K562 (cell line): ENCODE results near the gene SLC49A4. TPM values are rescaled to one million over a fixed set of nuclear protein-coding genes. Genes with fewer than 3 reads are reported as not detected.

Source experiments
- ATAC-seq: fragments of 200-7000 bp; cut with Tn5 transposase; 3 replicates; pipeline ENCODE4 v1.9.1; 2020; ENCODE audit warnings: moderate library complexity
- BruUV-seq: library from RNA; stranded (reverse); fragments of 400-500 nt; replicated peaks from 2 replicates; lab custom pipeline; 2021; lab: Mats Ljungman, UMichigan
- CTCF ChIA-PET: fragments of 300-600 bp; formaldehyde crosslinking; extraction: SDS; loops from one replicate; lab custom pipeline; 2021; ENCODE audit warnings: low intra/inter-chr PET ratio; lab: Yijun Ruan, JAX
- POLR2A ChIA-PET: fragments of 300-600, 350-650 bp; sonication (Branson Sonifier 250); formaldehyde crosslinking; extraction: SDS; loops from one replicate; lab custom pipeline; 2021; ENCODE audit warnings: antibody characterized with exemption, inconsistent platforms; lab: Yijun Ruan, JAX
- DNase-seq, 4 experiments: peaks; one replicate each; pipeline versions ENCODE4 v3.0.0 to v3.0.0-alpha.2; 2011 to 2018; ENCODE audit warnings: low spot score in 3 of 4, mixed read lengths in 3 of 4; ENCODE audit errors: extremely low read depth in 1 of 4
- FAIRE-seq: peaks from 2 replicates; lab custom pipeline; 2011; peaks lifted over from hg19 to GRCh38; lab: Jason Lieb, UNC
- H2AFZ ChIP-seq: 2 replicates; pipeline ENCODE4 v1.6.0; 2011; ENCODE audit warnings: low read depth, low read length, control low read depth, inconsistent platforms
- H3K27ac ChIP-seq: fragments of 200-600 bp; 3 replicates; pipeline ENCODE4 v1.8.0; 2011; ENCODE audit warnings: low read depth, mild to moderate bottlenecking, control low read depth, inconsistent platforms, low read length, moderate library complexity, mixed read lengths; ENCODE audit errors: extremely low read depth
- H3K27me3 ChIP-seq, 2 experiments: fragments of 300-600 bp in 1 of 2; 2 replicates in 1 of 2; 3 replicates in 1 of 2; pipeline versions ENCODE4 v1.6.0 to v1.8.0; 2011; ENCODE audit warnings: inconsistent platforms in 2 of 2, low read length in 2 of 2, mild to moderate bottlenecking in 1 of 2, mixed read lengths in 1 of 2, moderate library complexity in 1 of 2; ENCODE audit not compliant: control insufficient read depth in 2 of 2, insufficient read depth in 2 of 2
- H3K36me3 ChIP-seq: fragments of 300-600 bp; 3 replicates; pipeline ENCODE4 v1.8.0; 2011; ENCODE audit warnings: mild to moderate bottlenecking, low read length, inconsistent platforms; ENCODE audit not compliant: control insufficient read depth, insufficient read depth
- H3K4me1 ChIP-seq, 2 experiments: fragments of 200-600 bp in 1 of 2; replicated peaks in 1 of 2; 2 replicates in 1 of 2; 3 replicates in 1 of 2; pipeline versions ENCODE4 v1.5.1 to v1.8.0; 2011; ENCODE audit warnings: inconsistent platforms in 2 of 2, low read length in 2 of 2, mild to moderate bottlenecking in 1 of 2, mixed read lengths in 1 of 2, moderate library complexity in 1 of 2; ENCODE audit not compliant: control insufficient read depth in 2 of 2, insufficient read depth in 2 of 2
- H3K4me2 ChIP-seq: 2 replicates; pipeline ENCODE4 v1.6.1; 2011; ENCODE audit warnings: low read length, control low read depth, inconsistent platforms, mixed read lengths; ENCODE audit not compliant: insufficient read depth
- H3K4me3 ChIP-seq: fragments of 200-600 bp; sonication (generic), shearing (Covaris generic); 2 replicates; pipeline ENCODE4 v1.5.1; 2016; ENCODE audit warnings: control low read depth, inconsistent platforms
- H3K79me2 ChIP-seq: fragments of 200-600 bp; 3 replicates; pipeline ENCODE4 v1.8.0; 2011; ENCODE audit warnings: low read length, inconsistent platforms; ENCODE audit not compliant: control insufficient read depth, insufficient read depth
- H3K9ac ChIP-seq, 2 experiments: 2 replicates each; pipeline versions ENCODE4 v1.6.0 to v1.6.1; 2011; ENCODE audit warnings: low read depth in 2 of 2, low read length in 2 of 2, control low read depth in 1 of 2, inconsistent platforms in 1 of 2, mild to moderate bottlenecking in 1 of 2, mixed read lengths in 1 of 2; ENCODE audit not compliant: insufficient read depth in 1 of 2
- H3K9me1 ChIP-seq: one replicate; pipeline ENCODE4 v1.6.0; 2011; ENCODE audit warnings: inconsistent platforms, mild to moderate bottlenecking, low read length, moderate library complexity; ENCODE audit not compliant: control insufficient read depth, insufficient read depth
- H3K9me3 ChIP-seq: replicated peaks from 2 replicates; pipeline ENCODE4 v1.5.1; 2011; ENCODE audit warnings: low read depth, low read length, inconsistent platforms; ENCODE audit not compliant: control insufficient read depth, insufficient read depth
- H4K20me1 ChIP-seq: replicated peaks from 2 replicates; pipeline ENCODE4 v1.6.1; 2011; ENCODE audit warnings: low read length, inconsistent platforms, mixed read lengths; ENCODE audit not compliant: control insufficient read depth, insufficient read depth
- CCAR2 ChIP-seq: fragments of 200-400 bp; formaldehyde crosslinking; IDR thresholded peaks from 2 replicates; pipeline ENCODE4 v1.6.1; 2017; ENCODE audit warnings: mild to moderate bottlenecking, low read depth, low read length
- HLTF ChIP-seq: fragments of 450-650 bp; IDR thresholded peaks from 2 replicates; pipeline ENCODE4 v1.6.1; 2016
- ILF3 ChIP-seq: fragments of 450-650 bp; IDR thresholded peaks from 2 replicates; pipeline ENCODE4 v1.6.1; 2018; ENCODE audit warnings: antibody characterized with exemption, mild to moderate bottlenecking, moderate library complexity, borderline replicate concordance
- PHF8 ChIP-seq: fragments of 200-600 bp; sonication (generic); IDR thresholded peaks from 2 replicates; pipeline ENCODE4 v1.6.1; 2012; ENCODE audit warnings: mixed run types, mild to moderate bottlenecking, inconsistent platforms, low read length, moderate library complexity, borderline replicate concordance
- RBM25 ChIP-seq: fragments of 200-400 bp; formaldehyde crosslinking; IDR thresholded peaks from 2 replicates; pipeline ENCODE4 v1.6.1; 2018; ENCODE audit warnings: low read length, low read depth, moderate library complexity; ENCODE audit not compliant: severe bottlenecking
- SNAPC5 ChIP-seq: fragments of 250-450 bp; sonication (Bioruptor Pico); IDR thresholded peaks from 2 replicates; pipeline ENCODE4 v1.8.0; 2021; ENCODE audit warnings: moderate library complexity, mild to moderate bottlenecking, inconsistent platforms
- ZEB2 ChIP-seq: fragments of 450-650 bp; IDR thresholded peaks from 2 replicates; pipeline ENCODE4 v1.6.1; 2016
- ZNF146 ChIP-seq: IDR thresholded peaks from one replicate; pipeline ENCODE4 v1.6.1; 2018; ENCODE audit warnings: missing compliant biosample characterization; ENCODE audit not compliant: unreplicated experiment
- ZNF217 ChIP-seq: sonication (generic); formaldehyde crosslinking; IDR thresholded peaks from 2 replicates; pipeline ENCODE4 v1.8.0; 2022; ENCODE audit warnings: mild to moderate bottlenecking, missing genetic modification reagents
- ZNF696 ChIP-seq: fragments of 250-450 bp; sonication (Bioruptor Pico); conservative IDR thresholded peaks from 2 replicates; pipeline ENCODE4 v1.4.0; 2020; ENCODE audit warnings: mild to moderate bottlenecking, moderate library complexity
- WGBS: fragments of 100-300 bp; shearing (Covaris generic); methylation state at CpG from one replicate; pipeline ENCODE4 v1.1.6; 2016; ENCODE audit warnings: low coverage, mixed read lengths; ENCODE audit not compliant: insufficient coverage; ENCODE audit errors: missing lambda C conversion rate; 5-methylcytosine and 5-hydroxymethylcytosine counted together
- in situ Hi-C: fragments of 300-500 bp; cut with MboI; formaldehyde crosslinking; loops from 4 replicates; pipeline ENCODE4 v1.15.0; 2018; ENCODE audit warnings: inconsistent platforms, mixed read lengths
- intact Hi-C: fragments of 100-400 bp; cut with micrococcal nuclease; formaldehyde crosslinking; loops from 2 replicates; pipeline ENCODE4 v1.14.2; 2022
- polyA plus RNA-seq, 8 experiments: library from polyadenylated mRNA; depleted of rRNA in 4 of 8; stranded (reverse) in 5 of 8; unstranded in 3 of 8; fragments of >200 nt; fragmentation: Nextera tagmentation in 2 of 8; fragmentation: Illumina TruSeq in 1 of 8; extraction: Ambion mirVana in 2 of 8; extraction: Trizol in 1 of 8; gene quantifications; 2 replicates each; pipeline versions ENCODE4 v1.2.1 to v1.2.3, GENCODE V29; 2011 to 2014; ENCODE audit warnings: inconsistent platforms in 1 of 8, missing spikeins in 1 of 8
- total RNA-seq, 7 experiments: library from RNA; depleted of rRNA in 6 of 7; stranded (reverse); fragments of >200 nt in 6 of 7; fragmentation: Illumina TruSeq in 2 of 7; extraction: Trizol in 2 of 7; gene quantifications; 2 replicates each; pipeline versions ENCODE4 v1.2.1 to v1.2.3, GENCODE V29; 2011 to 2021; ENCODE audit warnings: low replicate concordance in 1 of 7
- TF ChIP-seq, protein P1 (sequence below): sonication (generic); formaldehyde crosslinking; IDR thresholded peaks from 2 replicates; pipeline ENCODE4 v1.8.0; 2023; ENCODE audit warnings: mild to moderate bottlenecking, missing genetic modification reagents
- TF ChIP-seq, protein P2 (sequence below): fragments of 250-450 bp; sonication (Bioruptor Pico); IDR thresholded peaks from 2 replicates; pipeline ENCODE4 v1.8.0; 2021; ENCODE audit warnings: mild to moderate bottlenecking, moderate library complexity

SLC49A4 gene
- total and polyA plus RNA-seq, 9 of the 15 experiments (the other 6 are each of a cell fraction or from before 2014, with no cell fraction given) = 0.15 to 1.3 (median 0.83) TPM

GRCh38 chr3:122802323-122802722, 7.5 kb downstream of the SLC49A4 start:
- Histone ChIP-seq H2AFZ (no peak overlapping the region), H3K9me3 (no peaks in the 10 kb centered on the region), H4K20me1 (no peaks in the 10 kb centered on the region), H3K27me3 (no peaks in the 10 kb centered on the region), H3K27ac (no peak overlapping the region), H3K9ac (no peak overlapping the region), H3K9me1 (no peaks in the 10 kb centered on the region), H3K79me2 (no peaks in the 10 kb centered on the region), H3K4me1 (no peaks in the 10 kb centered on the region)
- POLR2A ChIA-PET = no interaction called here
- FAIRE-seq (no peak), DNase-seq (no peak), ATAC-seq (no peak)
- in situ Hi-C loops (no loop called here), intact Hi-C loops (no loop called here)
- 60% methylated on average over 1 of the region's 1 CpG for WGBS
- no TSS peak for BruUV-seq
- CTCF ChIA-PET = no interaction called here
- no peak for TF ChIP-seq ZEB2
- TF ChIP-seq, all 486 proteins: peak for 0
- no peak overlapping the region for H3K4me3 ChIP-seq
- H3K4me2 ChIP-seq = no peak overlapping the region
- H3K36me3 ChIP-seq = no peaks in the 10 kb centered on the region

DNA sequence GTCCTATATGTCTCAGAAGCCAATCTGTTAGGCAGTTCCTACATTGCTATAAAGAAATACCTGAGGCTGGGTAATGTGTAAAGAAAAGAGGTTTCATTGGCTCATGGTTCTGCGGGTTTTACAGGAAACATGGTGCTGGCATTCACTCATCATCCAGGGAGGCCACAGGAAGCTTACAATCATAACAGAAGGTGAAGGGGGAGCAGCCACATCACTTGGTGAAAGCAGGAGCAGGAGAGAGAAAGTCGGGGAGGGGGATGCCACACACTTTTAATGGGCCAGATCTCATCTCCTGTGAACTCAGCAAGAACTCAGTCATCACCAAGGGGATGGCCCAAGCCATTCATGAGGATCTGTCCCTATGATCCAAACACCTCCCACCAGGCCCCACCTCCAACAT, 9.1 kb downstream of the SLC49A4 start:
- H3K4me2 ChIP-seq = no peak overlapping the region
- H3K9me1 ChIP-seq = no peaks in the 10 kb centered on the region
- H3K27ac ChIP-seq = no peak overlapping the region
- 4% methylated on average over 2 of the region's 2 CpGs for WGBS
- H2AFZ ChIP-seq = no peak overlapping the region
- no peaks in the 10 kb centered on the region for H3K36me3 ChIP-seq
- no peak for FAIRE-seq
- no peaks in the 10 kb centered on the region for H4K20me1 ChIP-seq
- in situ Hi-C loops = no loop called here
- no peak overlapping the region for H3K9ac ChIP-seq
- CTCF ChIA-PET = no interaction called here
- POLR2A ChIA-PET = no interaction called here
- H3K9me3 ChIP-seq = no peaks in the 10 kb centered on the region
- no TSS peak for BruUV-seq
- DNase-seq = no peak
- no peak for ATAC-seq
- no peaks in the 10 kb centered on the region for H3K4me1 ChIP-seq
- no peaks in the 10 kb centered on the region for H3K79me2 ChIP-seq
- no peak overlapping the region for H3K4me3 ChIP-seq
- intact Hi-C loops = no loop called here
- no peaks in the 10 kb centered on the region for H3K27me3 ChIP-seq
- TF ChIP-seq CCAR2 (no peak), SNAPC5 (no peak), ZNF696 (CRISPR knock-in tag) (no peak), ILF3 (no peak), ZNF146 (CRISPR knock-in tag) (no peak), HLTF (no peak), RBM25 (no peak), PHF8 (no peak), ZNF217 (CRISPR knock-in tag) (no peak)
- TF ChIP-seq, protein P1, sequence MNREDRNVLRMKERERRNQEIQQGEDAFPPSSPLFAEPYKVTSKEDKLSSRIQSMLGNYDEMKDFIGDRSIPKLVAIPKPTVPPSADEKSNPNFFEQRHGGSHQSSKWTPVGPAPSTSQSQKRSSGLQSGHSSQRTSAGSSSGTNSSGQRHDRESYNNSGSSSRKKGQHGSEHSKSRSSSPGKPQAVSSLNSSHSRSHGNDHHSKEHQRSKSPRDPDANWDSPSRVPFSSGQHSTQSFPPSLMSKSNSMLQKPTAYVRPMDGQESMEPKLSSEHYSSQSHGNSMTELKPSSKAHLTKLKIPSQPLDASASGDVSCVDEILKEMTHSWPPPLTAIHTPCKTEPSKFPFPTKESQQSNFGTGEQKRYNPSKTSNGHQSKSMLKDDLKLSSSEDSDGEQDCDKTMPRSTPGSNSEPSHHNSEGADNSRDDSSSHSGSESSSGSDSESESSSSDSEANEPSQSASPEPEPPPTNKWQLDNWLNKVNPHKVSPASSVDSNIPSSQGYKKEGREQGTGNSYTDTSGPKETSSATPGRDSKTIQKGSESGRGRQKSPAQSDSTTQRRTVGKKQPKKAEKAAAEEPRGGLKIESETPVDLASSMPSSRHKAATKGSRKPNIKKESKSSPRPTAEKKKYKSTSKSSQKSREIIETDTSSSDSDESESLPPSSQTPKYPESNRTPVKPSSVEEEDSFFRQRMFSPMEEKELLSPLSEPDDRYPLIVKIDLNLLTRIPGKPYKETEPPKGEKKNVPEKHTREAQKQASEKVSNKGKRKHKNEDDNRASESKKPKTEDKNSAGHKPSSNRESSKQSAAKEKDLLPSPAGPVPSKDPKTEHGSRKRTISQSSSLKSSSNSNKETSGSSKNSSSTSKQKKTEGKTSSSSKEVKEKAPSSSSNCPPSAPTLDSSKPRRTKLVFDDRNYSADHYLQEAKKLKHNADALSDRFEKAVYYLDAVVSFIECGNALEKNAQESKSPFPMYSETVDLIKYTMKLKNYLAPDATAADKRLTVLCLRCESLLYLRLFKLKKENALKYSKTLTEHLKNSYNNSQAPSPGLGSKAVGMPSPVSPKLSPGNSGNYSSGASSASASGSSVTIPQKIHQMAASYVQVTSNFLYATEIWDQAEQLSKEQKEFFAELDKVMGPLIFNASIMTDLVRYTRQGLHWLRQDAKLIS (CRISPR knock-in tag) = no peak
- TF ChIP-seq, protein P2, sequence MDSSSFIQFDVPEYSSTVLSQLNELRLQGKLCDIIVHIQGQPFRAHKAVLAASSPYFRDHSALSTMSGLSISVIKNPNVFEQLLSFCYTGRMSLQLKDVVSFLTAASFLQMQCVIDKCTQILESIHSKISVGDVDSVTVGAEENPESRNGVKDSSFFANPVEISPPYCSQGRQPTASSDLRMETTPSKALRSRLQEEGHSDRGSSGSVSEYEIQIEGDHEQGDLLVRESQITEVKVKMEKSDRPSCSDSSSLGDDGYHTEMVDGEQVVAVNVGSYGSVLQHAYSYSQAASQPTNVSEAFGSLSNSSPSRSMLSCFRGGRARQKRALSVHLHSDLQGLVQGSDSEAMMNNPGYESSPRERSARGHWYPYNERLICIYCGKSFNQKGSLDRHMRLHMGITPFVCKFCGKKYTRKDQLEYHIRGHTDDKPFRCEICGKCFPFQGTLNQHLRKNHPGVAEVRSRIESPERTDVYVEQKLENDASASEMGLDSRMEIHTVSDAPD (CRISPR knock-in tag) = no peak
